T-helper 2 cell treated with Interferon-gamma antibody and Interleukin-4, amounts not matched to agents 100 ng/mL and 5 ng/mL, for 36 hours (primary cell): ENCODE data around the gene KCNJ16. TPM values are rescaled to one million over a fixed set of nuclear protein-coding genes. Genes with fewer than 3 reads are reported as not detected.

Experiments
- intact Hi-C: fragments of 100-400 bp; cut with micrococcal nuclease; formaldehyde crosslinking; loops from one replicate; pipeline ENCODE4 v1.15.1; 2023
- total RNA-seq: library from RNA; stranded (reverse); gene quantifications from 2 replicates; pipeline ENCODE4 v1.2.3, GENCODE V29; 2022

The KCNJ16 gene
- total RNA-seq, 1 donor from 2014 or later = not detected

DNA sequence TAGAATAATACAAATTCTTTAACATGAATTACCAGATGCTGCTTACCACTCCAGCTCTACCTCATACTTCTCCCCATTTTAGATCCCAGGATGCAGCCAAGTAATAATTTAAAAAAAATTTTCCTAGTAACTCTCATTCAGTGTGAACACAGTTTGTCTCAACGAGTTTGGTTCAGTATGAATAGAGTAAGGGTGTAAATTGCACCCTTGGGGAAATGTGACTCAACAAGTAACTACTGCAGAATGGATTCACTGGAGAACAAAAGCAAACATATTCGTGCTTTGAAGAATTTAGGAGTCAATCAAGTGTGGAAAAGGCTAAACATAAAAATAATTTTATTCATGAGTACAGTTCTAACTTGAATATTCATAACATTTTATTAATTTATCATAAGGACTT, 23.0 kb downstream of the KCNJ16 start:
- intact Hi-C loops = no loop called here

DNA sequence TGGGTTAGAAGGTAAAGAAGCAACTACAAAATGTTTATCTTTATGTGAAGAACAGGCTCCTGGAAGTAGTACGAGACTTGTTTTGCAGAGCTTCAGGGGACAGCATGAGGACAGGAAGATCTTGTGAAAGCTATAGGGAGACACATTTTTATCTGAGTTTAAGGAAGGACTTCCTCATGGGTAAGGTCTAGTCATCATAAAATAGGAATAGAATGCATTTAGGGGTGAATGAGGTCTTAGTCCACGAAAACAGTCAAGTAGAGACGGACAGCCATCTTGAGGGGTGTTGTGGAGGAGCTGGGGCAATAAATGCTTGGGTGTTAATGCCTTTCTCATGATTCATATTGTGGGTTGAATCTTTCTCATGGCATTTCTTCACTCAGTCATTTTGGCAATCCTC, 24.3 kb downstream of the KCNJ16 start:
- intact Hi-C loops = no loop called here

DNA sequence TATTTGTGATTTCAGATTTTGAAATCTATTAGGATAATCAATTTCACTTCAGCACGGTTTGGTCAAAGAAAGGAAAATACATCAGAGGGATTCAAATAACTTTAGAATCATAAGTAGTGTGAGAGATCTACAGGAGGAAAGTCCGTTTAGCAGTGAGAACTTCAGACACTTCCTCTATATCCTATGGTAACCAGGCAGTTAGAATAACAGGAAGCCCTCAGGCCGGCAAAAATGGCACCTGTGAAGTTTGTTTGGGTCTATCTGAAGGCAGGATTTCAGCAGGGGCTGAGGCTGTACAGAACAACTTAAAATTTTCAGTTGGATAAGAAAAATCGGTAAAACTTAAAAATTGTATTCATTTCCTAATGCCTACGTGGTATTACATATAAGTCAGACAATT, 24.9 kb downstream of the KCNJ16 start:
- intact Hi-C loops = no loop called here

- intact Hi-C loops = no loop called here
Measured at GRCh38 chr17:70100983-70101382, 26.0 kb downstream of the KCNJ16 start.

DNA sequence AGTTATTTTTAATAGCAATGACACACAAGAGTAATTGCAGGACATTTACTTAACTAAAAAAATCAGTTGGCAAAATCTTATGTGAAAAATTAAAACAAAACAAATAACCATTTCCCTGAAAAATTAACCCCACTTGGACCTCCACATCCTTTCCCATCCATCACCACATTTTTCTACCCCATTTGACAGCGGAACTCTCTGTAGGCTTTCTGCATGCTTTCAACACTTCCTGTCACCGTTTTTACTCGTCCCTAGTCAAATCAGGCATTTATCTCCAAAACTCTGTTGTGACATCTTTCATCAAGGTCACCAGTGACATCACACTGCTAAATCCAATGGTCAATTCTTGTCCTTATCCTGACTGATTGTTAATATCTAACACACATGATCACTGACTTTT, 27.5 kb downstream of the KCNJ16 start:
- intact Hi-C loops = no loop called here

GRCh38 chr17:70104791-70105523, 29.9 kb downstream of the KCNJ16 start:
- intact Hi-C loops = no loop called here

- intact Hi-C loops = no loop called here
Measured at GRCh38 chr17:70105641-70106040, 30.6 kb downstream of the KCNJ16 start.

GRCh38 chr17:70106551-70106950, 31.5 kb downstream of the KCNJ16 start:
- intact Hi-C loops = no loop called here

- intact Hi-C loops = no loop called here
Measured at GRCh38 chr17:70107441-70107840, 32.4 kb downstream of the KCNJ16 start.

DNA sequence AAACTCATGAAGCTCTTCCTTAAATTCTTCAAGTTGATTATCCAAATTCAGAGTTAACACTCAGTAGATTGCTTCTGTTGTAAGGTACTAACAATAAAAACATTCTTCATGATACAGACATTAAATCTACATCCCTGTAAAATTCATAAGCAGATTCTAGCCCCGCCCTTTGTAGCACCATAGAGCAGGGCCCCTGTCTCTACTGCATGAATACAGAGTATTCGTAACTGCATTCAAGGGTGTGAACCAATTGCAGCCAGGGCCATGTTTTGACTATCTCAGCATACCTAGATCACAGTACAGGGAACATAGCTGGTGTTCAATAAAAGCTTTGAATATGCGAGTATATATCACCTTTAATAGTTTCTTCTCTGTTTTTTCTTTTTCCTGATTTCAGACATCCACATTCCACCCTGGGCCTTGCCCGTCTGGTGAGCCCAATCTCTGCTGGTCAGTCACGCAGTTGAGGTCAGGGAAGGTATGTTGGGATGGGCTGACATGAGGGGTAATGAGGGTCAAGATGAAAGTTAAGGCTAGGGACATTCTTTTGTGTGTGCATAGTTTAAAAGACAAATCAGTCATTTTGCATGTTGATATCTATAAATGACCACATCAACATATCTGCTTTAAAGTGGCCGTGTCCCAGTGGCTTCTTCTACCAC, 33.0 kb downstream of the KCNJ16 start:
- intact Hi-C loops = no loop called here

GRCh38 chr17:70109497-70109896, 34.5 kb downstream of the KCNJ16 start:
- intact Hi-C loops = no loop called here

GRCh38 chr17:70110443-70110880, 35.4 kb downstream of the KCNJ16 start:
- intact Hi-C loops = no loop called here

GRCh38 chr17:70111201-70111600, 36.2 kb downstream of the KCNJ16 start:
- intact Hi-C loops = no loop called here

DNA sequence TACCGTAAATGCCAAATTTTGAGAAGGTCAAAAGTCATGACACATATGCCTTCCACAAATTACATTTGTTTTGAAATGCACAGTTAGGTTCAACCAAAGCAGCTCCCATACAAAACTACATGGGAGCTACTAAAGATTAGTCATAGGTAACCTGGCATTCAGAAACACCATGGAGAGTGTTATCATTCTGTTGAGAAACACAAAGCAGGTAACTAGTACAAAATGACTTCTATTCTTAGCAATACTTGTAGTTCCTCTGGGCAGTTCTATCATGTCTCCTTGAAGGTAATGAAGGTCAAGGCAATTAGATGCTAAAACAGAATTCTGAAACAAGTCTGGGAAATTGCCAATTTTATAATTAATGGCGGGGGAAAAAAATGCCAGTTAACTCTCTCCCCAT, 39.4 kb downstream of the KCNJ16 start:
- intact Hi-C loops = no loop called here

- intact Hi-C loops = no loop called here
Measured at GRCh38 chr17:70115126-70115525, 40.1 kb downstream of the KCNJ16 start.

- intact Hi-C loops = no loop called here
Measured at GRCh38 chr17:70116919-70117318, 41.9 kb downstream of the KCNJ16 start.

GRCh38 chr17:70119545-70119944, 44.5 kb downstream of the KCNJ16 start:
- intact Hi-C loops = no loop called here

DNA sequence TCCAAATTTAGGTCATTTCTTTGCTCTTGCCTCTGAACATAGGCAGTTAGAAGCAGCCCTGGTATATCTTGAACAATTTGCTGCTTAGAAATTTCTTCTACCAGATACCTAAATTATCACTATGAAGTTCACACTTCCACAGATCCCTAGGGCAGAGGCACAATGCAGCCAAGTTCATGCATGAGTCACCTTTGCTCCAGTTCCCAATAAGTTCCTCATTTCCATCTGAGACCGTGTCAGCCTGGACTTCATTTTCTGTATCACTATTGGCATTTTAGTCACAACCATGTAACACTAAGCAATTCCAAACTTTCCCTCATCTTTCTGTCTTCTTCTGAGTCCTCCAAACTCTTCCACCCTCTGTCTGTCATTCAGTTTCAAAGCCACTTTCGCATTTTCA, 45.0 kb downstream of the KCNJ16 start:
- intact Hi-C loops = no loop called here

DNA sequence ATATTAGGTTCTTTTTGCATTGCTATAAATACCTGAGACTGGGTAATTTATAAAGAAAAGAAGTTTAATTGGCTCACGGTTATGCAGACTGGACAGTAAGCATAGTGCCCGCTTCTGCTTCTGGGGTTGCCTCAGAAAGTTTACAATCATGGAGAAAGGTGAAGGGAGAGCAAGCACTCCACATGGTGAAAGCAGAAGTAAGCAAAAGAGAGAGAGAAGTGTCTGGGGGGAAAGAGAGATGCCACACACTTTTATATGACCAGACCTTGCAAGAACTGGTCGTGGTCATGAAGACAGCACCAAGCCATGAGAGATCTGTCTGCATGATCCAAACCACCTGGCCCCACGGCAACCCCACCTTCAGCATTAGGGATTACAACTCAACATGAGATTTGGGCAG, 45.4 kb downstream of the KCNJ16 start:
- intact Hi-C loops = no loop called here

- intact Hi-C loops = no loop called here
Measured at GRCh38 chr17:70121126-70121525, 46.1 kb downstream of the KCNJ16 start.

DNA sequence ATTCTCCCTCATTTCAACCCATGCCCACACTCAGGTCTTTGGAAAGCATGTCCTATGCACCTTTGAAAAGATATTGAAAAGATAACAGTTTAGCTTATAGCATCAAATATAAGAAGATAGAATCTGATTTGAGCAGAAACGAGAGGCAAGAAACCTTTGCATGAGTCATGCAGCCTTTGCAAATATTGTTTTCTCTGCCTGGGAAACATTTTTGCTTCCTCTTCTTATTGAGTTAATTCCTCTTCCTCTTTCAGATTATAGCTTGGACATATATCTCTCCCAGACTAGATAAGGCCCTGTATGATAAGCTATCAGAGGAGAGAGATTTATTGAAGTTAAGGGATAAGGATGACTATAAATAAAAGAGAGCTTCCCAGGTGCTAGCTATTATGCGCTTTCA, 48.2 kb downstream of the KCNJ16 start:
- intact Hi-C loops = no loop called here

DNA sequence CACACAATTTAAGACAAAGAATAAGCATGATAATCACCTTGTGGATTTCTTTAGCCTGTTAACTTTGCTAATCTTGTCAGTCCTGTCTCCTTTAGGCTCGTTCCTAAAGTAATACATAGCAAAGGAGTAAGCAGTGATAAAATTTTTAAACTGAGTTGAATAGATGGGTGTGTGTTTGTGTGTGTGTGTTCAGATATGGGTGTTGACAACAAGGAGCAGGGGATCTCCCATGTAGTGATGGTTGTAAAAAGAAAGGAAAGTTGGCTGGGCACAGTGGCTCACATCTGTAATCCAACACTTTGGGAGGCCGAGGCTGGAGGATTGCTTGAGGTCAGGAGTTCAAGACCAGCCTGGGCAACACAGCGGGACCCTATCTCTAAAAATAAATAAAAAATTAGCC, 49.7 kb downstream of the KCNJ16 start:
- intact Hi-C loops = no loop called here

DNA sequence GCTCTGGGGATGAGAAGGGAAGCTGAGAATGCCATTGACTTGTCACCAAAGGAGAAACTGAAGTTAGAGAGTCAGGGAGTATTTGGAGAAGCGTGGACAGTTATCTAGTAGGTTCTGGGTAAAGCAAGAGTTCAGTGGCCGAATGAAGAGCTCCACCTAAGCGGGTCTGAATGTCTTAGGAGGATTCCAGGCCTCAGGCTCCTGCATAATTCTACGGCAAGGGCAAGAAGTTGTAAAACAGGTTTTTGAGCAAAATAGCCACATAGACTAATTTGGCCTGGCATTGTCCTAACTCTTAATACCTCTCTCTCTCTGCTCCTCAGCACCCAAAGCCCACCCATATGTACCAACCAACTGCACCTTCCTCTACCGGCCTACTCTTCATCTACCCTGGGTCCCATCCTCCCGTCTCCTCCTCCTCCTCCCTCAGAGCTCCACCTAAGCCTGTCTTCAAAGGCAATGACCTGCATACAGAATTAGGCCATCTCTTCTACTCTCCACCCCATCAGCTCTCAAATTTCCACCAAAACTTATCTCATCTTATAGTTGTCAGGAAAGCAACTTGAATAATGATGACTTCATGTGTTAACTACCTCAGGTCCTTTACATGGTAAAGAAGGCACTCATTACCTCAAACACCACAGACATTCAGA, 52.3 kb downstream of the KCNJ16 start:
- intact Hi-C loops = no loop called here
